DND-41 (cell line): ENCODE results near the gene SCMH1.
"Not testable (repeated sequence)": the region's sequence is repeated elsewhere in the genome, so short reads cannot be mapped to it uniquely, and the experiment has no call there.

Experiments used
- ATAC-seq: fragments of 200-7000 bp; cut with Tn5 transposase; 3 replicates; pipeline ENCODE4 v1.9.1; 2021; ENCODE audit warnings: low read depth; ENCODE audit not compliant: insufficient read depth
- DNase-seq: peaks from one replicate; pipeline ENCODE4 v3.0.0-alpha.2; 2020
- H2AFZ ChIP-seq: 2 replicates; pipeline ENCODE4 v1.6.0; 2012; ENCODE audit warnings: low read depth, low read length
- H3K27ac ChIP-seq: 2 replicates; pipeline ENCODE4 v1.5.1; 2012; ENCODE audit warnings: low read length, inconsistent platforms
- H3K27me3 ChIP-seq: fragments of 200-600 bp; sonication (generic); 2 replicates; pipeline ENCODE4 v1.6.0; 2012; ENCODE audit warnings: low read length, mild to moderate bottlenecking, inconsistent platforms; ENCODE audit not compliant: insufficient read depth, poor library complexity
- H3K36me3 ChIP-seq: 2 replicates; pipeline ENCODE4 v1.5.1; 2012; ENCODE audit warnings: low read length, inconsistent platforms; ENCODE audit not compliant: insufficient read depth
- H3K4me1 ChIP-seq: 2 replicates; pipeline ENCODE4 v1.5.1; 2012; ENCODE audit warnings: mild to moderate bottlenecking, low read length; ENCODE audit not compliant: insufficient read depth
- H3K4me2 ChIP-seq: 2 replicates; pipeline ENCODE4 v1.6.0; 2012; ENCODE audit warnings: mild to moderate bottlenecking, moderate library complexity, low read length, inconsistent platforms; ENCODE audit not compliant: insufficient read depth
- H3K4me3 ChIP-seq, 2 experiments: fragments of 200-600 bp in 1 of 2; shearing (Covaris generic) in 1 of 2; 2 replicates each; pipeline ENCODE4 v1.5.1; 2012 to 2016; ENCODE audit warnings: inconsistent platforms in 2 of 2, low read length in 2 of 2, mild to moderate bottlenecking in 2 of 2, low read depth in 1 of 2, moderate library complexity in 1 of 2
- H3K79me2 ChIP-seq: 2 replicates; pipeline ENCODE4 v1.6.0; 2012; ENCODE audit warnings: low read length, inconsistent platforms; ENCODE audit not compliant: insufficient read depth
- H3K9ac ChIP-seq: 2 replicates; pipeline ENCODE4 v1.6.0; 2012; ENCODE audit warnings: low read depth, mild to moderate bottlenecking, inconsistent platforms, low read length, moderate library complexity
- H3K9me3 ChIP-seq: 2 replicates; pipeline ENCODE4 v1.5.1; 2012; ENCODE audit warnings: low read length, moderate library complexity, mild to moderate bottlenecking, inconsistent platforms; ENCODE audit not compliant: insufficient read depth, severe bottlenecking
- H4K20me1 ChIP-seq: 2 replicates; pipeline ENCODE4 v1.6.0; 2012; ENCODE audit warnings: low read length; ENCODE audit not compliant: insufficient read depth
- CTCF ChIP-seq: IDR thresholded peaks from 2 replicates; pipeline ENCODE4 v1.5.1; 2012; ENCODE audit warnings: borderline replicate concordance, low read length, moderate library complexity, mild to moderate bottlenecking; ENCODE audit not compliant: poor library complexity, severe bottlenecking; ENCODE audit errors: extremely low read depth
- EZH2 ChIP-seq: IDR thresholded peaks from 3 replicates; pipeline ENCODE4 v1.6.1; 2012; ENCODE audit warnings: borderline replicate concordance, low read depth, mild to moderate bottlenecking, moderate library complexity, low read length, inconsistent platforms; ENCODE audit not compliant: severe bottlenecking

Gene SCMH1

GRCh38 chr1:41200728-41201127 lies 41.4 kb downstream of the SCMH1 start:
- H4K20me1 ChIP-seq: no peaks in the 10 kb centered on the region; the same call in 1 of the 2 replicates
- H3K9ac ChIP-seq: no peak overlapping the region
- H3K27me3 ChIP-seq: no peaks in the 10 kb centered on the region
- H3K4me2 ChIP-seq: no peak overlapping the region
- no peak for DNase-seq
- peaks cover 17% of the 10 kb centered on the region for H3K79me2 ChIP-seq
- no peak overlapping the region for H3K27ac ChIP-seq
- no peak for TF ChIP-seq EZH2
- TF ChIP-seq CTCF: no peak
- no peak for ATAC-seq
- no peak overlapping the region for H2AFZ ChIP-seq
- H3K36me3 ChIP-seq: peaks cover 14% of the 10 kb centered on the region
- no peak overlapping the region for H3K4me3 ChIP-seq
- no peaks in the 10 kb centered on the region for H3K4me1 ChIP-seq
- H3K9me3 ChIP-seq: peaks cover 20% of the 10 kb centered on the region

GRCh38 chr1:41199375-41199774 lies 42.7 kb downstream of the SCMH1 start:
- DNase-seq (no peak), ATAC-seq (no peak)
- Histone ChIP-seq H4K20me1 (no peaks in the 10 kb centered on the region; the same call in 1 of the 2 replicates), H3K4me1 (no peaks in the 10 kb centered on the region), H3K27ac (no peak overlapping the region), H3K79me2 (peaks cover 12% of the 10 kb centered on the region), H3K4me2 (no peak overlapping the region), H3K27me3 (no peaks in the 10 kb centered on the region), H2AFZ (no peak overlapping the region), H3K9ac (no peak overlapping the region), H3K36me3 (0 out of 2 replicates have a peak, but pooled peaks cover 4% of the 10 kb centered on the region), H3K9me3 (peaks cover 6% of the 10 kb centered on the region), H3K4me3 (no peak overlapping the region)
- TF ChIP-seq EZH2 (no peak), CTCF (no peak)

GRCh38 chr1:41192456-41193178 lies 49.5 kb downstream of the SCMH1 start:
- Histone ChIP-seq H3K9ac (no peak overlapping the region), H3K9me3 (no peaks in the 10 kb centered on the region), H3K27me3 (no peaks in the 10 kb centered on the region), H3K79me2 (peaks cover 3% of the 10 kb centered on the region; the same call in 1 of the 2 replicates), H3K4me1 (no peaks in the 10 kb centered on the region), H2AFZ (no peak overlapping the region), H3K36me3 (no peaks in the 10 kb centered on the region), H3K4me3 (no peak overlapping the region), H4K20me1 (no peaks in the 10 kb centered on the region), H3K27ac (no peak overlapping the region), H3K4me2 (no peak overlapping the region)
- ATAC-seq (no peak), DNase-seq (no peak)
- no peak for TF ChIP-seq CTCF

GRCh38 chr1:41184446-41184845 lies 57.7 kb downstream of the SCMH1 start:
- no peak for DNase-seq
- Histone ChIP-seq H2AFZ (no peak overlapping the region), H3K27ac (no peak overlapping the region), H3K4me3 (no peak overlapping the region), H3K27me3 (no peaks in the 10 kb centered on the region), H4K20me1 (no peaks in the 10 kb centered on the region), H3K9me3 (no peaks in the 10 kb centered on the region), H3K79me2 (no peaks in the 10 kb centered on the region; the same call in 1 of the 2 replicates), H3K4me2 (no peak overlapping the region), H3K4me1 (no peaks in the 10 kb centered on the region), H3K36me3 (peaks cover 11% of the 10 kb centered on the region; the same call in 1 of the 2 replicates), H3K9ac (no peak overlapping the region)
- TF ChIP-seq CTCF (no peak), EZH2 (no peak)
- no peak for ATAC-seq

GRCh38 chr1:41178230-41178629 lies 63.9 kb downstream of the SCMH1 start:
- H3K9me3 ChIP-seq: not testable (repeated sequence)

More at GRCh38 chr1:41178230-41178629, 63.9 kb downstream of the SCMH1 start:
- H3K79me2 ChIP-seq, H3K4me2 ChIP-seq, H3K27me3 ChIP-seq, H3K27ac ChIP-seq, H4K20me1 ChIP-seq, H2AFZ ChIP-seq, H3K9ac ChIP-seq, H3K4me1 ChIP-seq, DNase-seq, H3K4me3 ChIP-seq, ATAC-seq: not testable (repeated sequence)
- H3K36me3 ChIP-seq: peaks cover 11% of the 10 kb centered on the region; the same call in 1 of the 2 replicates
